Endothelial cell of umbilical vein (primary cell): ENCODE results near the gene TDRD3. TPM values are rescaled to one million over a fixed set of nuclear protein-coding genes. Genes with fewer than 3 reads are reported as not detected.

Source experiments
- BruUV-seq: library from RNA; stranded (reverse); fragments of 400-500 nt; replicated peaks from 2 replicates; lab custom pipeline; 2021; lab: Mats Ljungman, UMichigan
- CTCF ChIA-PET: fragments of 300-600, 350-600 bp; sonication (Branson Sonifier 250); formaldehyde crosslinking; loops from one replicate; lab custom pipeline; 2021; ENCODE audit warnings: antibody characterized with exemption, inconsistent platforms; lab: Charles Lee
- POLR2A ChIA-PET: fragments of 300-600, 350-600 bp; sonication (Branson Sonifier 250); formaldehyde crosslinking; loops from one replicate; lab custom pipeline; 2021; ENCODE audit warnings: antibody characterized with exemption, inconsistent platforms; lab: Charles Lee
- DNase-seq: peaks from one replicate; pipeline ENCODE4 v3.0.0-alpha.2; 2011; ENCODE audit warnings: low read depth, low spot score
- FAIRE-seq: peaks from 2 replicates; lab custom pipeline; 2011; peaks lifted over from hg19 to GRCh38; lab: Jason Lieb, UNC
- H2AFZ ChIP-seq: 2 replicates; pipeline ENCODE4 v1.6.0; 2012; ENCODE audit warnings: low read depth, low read length, control low read depth, inconsistent platforms
- H3K27ac ChIP-seq: 2 replicates; pipeline ENCODE4 v1.5.1; 2011; ENCODE audit warnings: low read depth, mild to moderate bottlenecking, control low read depth, low read length, moderate library complexity; ENCODE audit not compliant: insufficient read depth
- H3K27me3 ChIP-seq, 2 experiments: 2 replicates each; pipeline versions ENCODE4 v1.6.0 to v1.6.1; 2011; ENCODE audit warnings: low read length in 2 of 2, mixed read lengths in 1 of 2; ENCODE audit not compliant: control insufficient read depth in 2 of 2, insufficient read depth in 2 of 2
- H3K36me3 ChIP-seq, 2 experiments: 2 replicates in 1 of 2; 3 replicates in 1 of 2; pipeline ENCODE4 v1.5.1; 2011; ENCODE audit warnings: low read length in 2 of 2, mild to moderate bottlenecking in 1 of 2, moderate library complexity in 1 of 2; ENCODE audit not compliant: control insufficient read depth in 2 of 2, insufficient read depth in 2 of 2; ENCODE audit errors: extremely low read depth in 1 of 2
- H3K4me1 ChIP-seq: 3 replicates; pipeline ENCODE4 v1.5.1; 2011; ENCODE audit warnings: mild to moderate bottlenecking, low read length; ENCODE audit not compliant: control insufficient read depth, insufficient read depth; ENCODE audit errors: extremely low read depth
- H3K4me2 ChIP-seq: 2 replicates; pipeline ENCODE4 v1.6.1; 2011; ENCODE audit warnings: low read length, control low read depth, mixed read lengths; ENCODE audit not compliant: insufficient read depth
- H3K4me3 ChIP-seq, 3 experiments: fragments of 200-600 bp in 1 of 3; sonication (generic), shearing (Covaris generic) in 1 of 3; replicated peaks in 1 of 3; 2 replicates each; pipeline ENCODE4 v1.5.1; 2011 to 2016; ENCODE audit warnings: control low read depth in 3 of 3, low read length in 3 of 3, mild to moderate bottlenecking in 2 of 3, inconsistent platforms in 1 of 3, low read depth in 1 of 3, moderate library complexity in 1 of 3; ENCODE audit not compliant: insufficient read depth in 1 of 3
- H3K79me2 ChIP-seq: 2 replicates; pipeline ENCODE4 v1.6.0; 2012; ENCODE audit warnings: low read length, inconsistent platforms; ENCODE audit not compliant: control insufficient read depth, insufficient read depth
- H3K9ac ChIP-seq: replicated peaks from 2 replicates; pipeline ENCODE3; 2011; ENCODE audit warnings: low read length, control low read depth; ENCODE audit not compliant: insufficient read depth; ENCODE audit errors: extremely low read depth
- H3K9me1 ChIP-seq: replicated peaks from 3 replicates; pipeline ENCODE4 v1.6.0; 2011; ENCODE audit warnings: mild to moderate bottlenecking, low read length; ENCODE audit not compliant: control insufficient read depth, insufficient read depth; ENCODE audit errors: extremely low read depth
- H3K9me3 ChIP-seq: replicated peaks from 2 replicates; pipeline ENCODE4 v1.5.1; 2012; ENCODE audit warnings: low read length, inconsistent platforms; ENCODE audit not compliant: control insufficient read depth, insufficient read depth
- H4K20me1 ChIP-seq: replicated peaks from 2 replicates; pipeline ENCODE3; 2011; ENCODE audit warnings: mild to moderate bottlenecking, low read length; ENCODE audit not compliant: control insufficient read depth, insufficient read depth; ENCODE audit errors: extremely low read depth
- EZH2 ChIP-seq: IDR thresholded peaks from 2 replicates; pipeline ENCODE4 v1.6.1; 2012; ENCODE audit warnings: borderline replicate concordance, low read depth, mild to moderate bottlenecking, moderate library complexity, low read length, inconsistent platforms; ENCODE audit not compliant: severe bottlenecking
- FOS ChIP-seq: IDR thresholded peaks from 2 replicates; pipeline ENCODE4 v1.6.1; 2011; ENCODE audit warnings: mild to moderate bottlenecking, low read length, moderate library complexity, borderline replicate concordance; ENCODE audit not compliant: insufficient read depth
- GATA2 ChIP-seq: IDR thresholded peaks from 2 replicates; pipeline ENCODE4 v1.7.0; 2011; ENCODE audit warnings: low read depth, mild to moderate bottlenecking, moderate library complexity, mixed read lengths, low read length; ENCODE audit not compliant: insufficient read length, insufficient read depth
- JUN ChIP-seq: IDR thresholded peaks from 2 replicates; pipeline ENCODE4 v1.6.1; 2011; ENCODE audit warnings: borderline replicate concordance, low read depth; ENCODE audit not compliant: insufficient read length, insufficient read depth
- MYC ChIP-seq: IDR thresholded peaks from one replicate; pipeline ENCODE4 v1.6.1; 2011; ENCODE audit warnings: mild to moderate bottlenecking, low read depth, low read length
- POLR2A ChIP-seq: IDR thresholded peaks from 2 replicates; pipeline ENCODE4 v1.6.1; 2012; ENCODE audit warnings: low read depth, mild to moderate bottlenecking, control low read depth, low read length
- POLR2AphosphoS5 ChIP-seq: IDR thresholded peaks from 2 replicates; pipeline ENCODE4 v1.6.1; 2012; ENCODE audit warnings: low read depth, mild to moderate bottlenecking, control low read depth, low read length, moderate library complexity; ENCODE audit not compliant: insufficient read depth
- dilution Hi-C: fragments of 300-500 bp; cut with MboI; formaldehyde crosslinking; loops from one replicate; pipeline ENCODE4 v1.15.0; 2019; ENCODE audit warnings: low sequenced_read_pairs; ENCODE audit not compliant: extremely low pct_ligation_motif_present
- intact Hi-C: fragments of 100-400 bp; cut with micrococcal nuclease; formaldehyde crosslinking; loops from one replicate; pipeline ENCODE4 v1.10.0; 2022
- polyA plus RNA-seq, 4 experiments: library from polyadenylated mRNA; depleted of rRNA in 3 of 4; stranded (reverse) in 3 of 4; unstranded in 1 of 4; fragments of >200 nt; gene quantifications; 2 replicates each; pipeline versions ENCODE4 v1.2.1 to v1.2.3, GENCODE V29; 2011 to 2012; ENCODE audit warnings: missing spikeins in 1 of 4
- total RNA-seq: library from RNA; stranded (reverse); gene quantifications from 2 replicates; pipeline ENCODE4 v1.2.3, GENCODE V29; 2021
- TF ChIP-seq, protein P1 (sequence below): IDR thresholded peaks from 2 replicates; pipeline ENCODE4 v1.6.1; 2011; ENCODE audit not compliant: insufficient read depth, insufficient read length
- TF ChIP-seq, protein P2 (sequence below), 2 donors: IDR thresholded peaks; 1 replicate in 1 of 2; 2 replicates in 1 of 2; pipeline ENCODE4 v1.5.1; 2011; ENCODE audit warnings: low read length in 2 of 2, mild to moderate bottlenecking in 2 of 2, moderate library complexity in 2 of 2, control low read depth in 1 of 2, inconsistent platforms in 1 of 2, low read depth in 1 of 2; ENCODE audit not compliant: insufficient read depth in 1 of 2; ENCODE audit errors: extremely low read depth in 1 of 2

TDRD3 gene
- total and polyA plus RNA-seq, 2 donors (not counting 3 experiments of a cell fraction or from before 2014, with no cell fraction given): 3.0 to 16.3 TPM

DNA sequence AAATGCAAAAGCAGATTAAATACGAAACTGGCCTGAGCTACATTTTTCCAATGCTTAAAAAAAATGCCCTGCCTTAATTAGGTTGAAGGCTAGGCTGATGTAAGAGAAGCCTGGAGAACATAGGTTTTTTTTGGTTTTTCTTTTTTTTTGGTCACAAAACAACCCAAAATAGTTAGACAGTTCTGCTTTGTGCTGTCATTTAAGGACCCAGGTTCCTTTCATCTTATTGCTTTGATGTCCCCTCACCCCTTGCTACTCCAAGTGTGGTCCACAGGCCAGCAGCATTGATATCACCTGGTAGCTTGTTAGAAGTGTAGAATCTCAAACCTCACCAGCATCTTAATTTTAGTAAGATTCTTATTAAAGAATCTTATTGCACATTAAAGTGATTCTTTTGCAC, 14.4 kb downstream of the TDRD3 start:
- DNase-seq: no peak
- intact Hi-C loops: no loop called here

More for the DNA sequence above, 14.4 kb downstream of the TDRD3 start:
- no peak overlapping the region for H3K4me2 ChIP-seq
- no peak overlapping the region for H3K27ac ChIP-seq
- H3K9me3 ChIP-seq: no peaks in the 10 kb centered on the region
- ChIA-PET CTCF (interaction anchor here (1.3 to 1.4 kb wide), 2 partner anchors 22 to 36 kb away, joined by 3 to 5 read pairs; no protein-coding TSS in a partner anchor), POLR2A (no interaction called here)
- dilution Hi-C loops: no loop called here
- no TSS peak for BruUV-seq
- no peak for FAIRE-seq
- H3K4me1 ChIP-seq: no peaks in the 10 kb centered on the region
- no peaks in the 10 kb centered on the region for H3K9me1 ChIP-seq
- H4K20me1 ChIP-seq: no peaks in the 10 kb centered on the region
- H2AFZ ChIP-seq: no peak overlapping the region
- no peaks in the 10 kb centered on the region for H3K27me3 ChIP-seq
- no peaks in the 10 kb centered on the region for H3K36me3 ChIP-seq
- peaks cover 4% of the 10 kb centered on the region for H3K79me2 ChIP-seq
- H3K4me3 ChIP-seq: no peak overlapping the region
- TF ChIP-seq EZH2 (no peak), POLR2AphosphoS5 (no peak), FOS (no peak), GATA2 (no peak), POLR2A (no peak), JUN (no peak), MYC (no peak)
- TF ChIP-seq, protein P1, sequence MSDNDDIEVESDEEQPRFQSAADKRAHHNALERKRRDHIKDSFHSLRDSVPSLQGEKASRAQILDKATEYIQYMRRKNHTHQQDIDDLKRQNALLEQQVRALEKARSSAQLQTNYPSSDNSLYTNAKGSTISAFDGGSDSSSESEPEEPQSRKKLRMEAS: no peak
- TF ChIP-seq, protein P2, sequence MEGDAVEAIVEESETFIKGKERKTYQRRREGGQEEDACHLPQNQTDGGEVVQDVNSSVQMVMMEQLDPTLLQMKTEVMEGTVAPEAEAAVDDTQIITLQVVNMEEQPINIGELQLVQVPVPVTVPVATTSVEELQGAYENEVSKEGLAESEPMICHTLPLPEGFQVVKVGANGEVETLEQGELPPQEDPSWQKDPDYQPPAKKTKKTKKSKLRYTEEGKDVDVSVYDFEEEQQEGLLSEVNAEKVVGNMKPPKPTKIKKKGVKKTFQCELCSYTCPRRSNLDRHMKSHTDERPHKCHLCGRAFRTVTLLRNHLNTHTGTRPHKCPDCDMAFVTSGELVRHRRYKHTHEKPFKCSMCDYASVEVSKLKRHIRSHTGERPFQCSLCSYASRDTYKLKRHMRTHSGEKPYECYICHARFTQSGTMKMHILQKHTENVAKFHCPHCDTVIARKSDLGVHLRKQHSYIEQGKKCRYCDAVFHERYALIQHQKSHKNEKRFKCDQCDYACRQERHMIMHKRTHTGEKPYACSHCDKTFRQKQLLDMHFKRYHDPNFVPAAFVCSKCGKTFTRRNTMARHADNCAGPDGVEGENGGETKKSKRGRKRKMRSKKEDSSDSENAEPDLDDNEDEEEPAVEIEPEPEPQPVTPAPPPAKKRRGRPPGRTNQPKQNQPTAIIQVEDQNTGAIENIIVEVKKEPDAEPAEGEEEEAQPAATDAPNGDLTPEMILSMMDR (IDR thresholded peaks at IDR 0.05; ENCODE audit: extremely low read depth in 1 of 2, insufficient read depth in 1 of 2, low read depth in 1 of 2, low read length in 2 of 2): no peak
- no peak overlapping the region for H3K9ac ChIP-seq
